NK-92 (cell line): Measurements from ENCODE around the gene ACER3.
"Not testable (repeated sequence)": the region's sequence is repeated elsewhere in the genome, so short reads cannot be mapped to it uniquely, and the experiment has no call there.

Experiments
- DNase-seq: peaks from one replicate; lab custom pipeline; 2025; ENCODE audit not compliant: unreplicated experiment; lab: John Stamatoyannopoulos, UW

ACER3 gene

GRCh38 chr11:76836613-76837291 lies 24.0 kb upstream of the ACER3 start:
- DNase-seq = no peak

GRCh38 chr11:76837696-76838677 lies 22.7 kb upstream of the ACER3 start:
- DNase-seq = no peak

- DNase-seq = no peak
Observed at GRCh38 chr11:76838678-76839068, 22.0 kb upstream of the ACER3 start.

GRCh38 chr11:76839311-76839710 lies 21.4 kb upstream of the ACER3 start:
- no peak for DNase-seq

GRCh38 chr11:76841923-76842452 lies 18.7 kb upstream of the ACER3 start:
- DNase-seq = no peak

GRCh38 chr11:76843907-76844306 lies 16.8 kb upstream of the ACER3 start:
- DNase-seq = no peak

GRCh38 chr11:76844511-76844910 lies 16.2 kb upstream of the ACER3 start:
- DNase-seq = no peak

- DNase-seq = no peak
Observed at GRCh38 chr11:76845069-76845468, 15.6 kb upstream of the ACER3 start.

GRCh38 chr11:76846441-76846840 lies 14.3 kb upstream of the ACER3 start:
- no peak for DNase-seq

- DNase-seq = no peak
Observed at GRCh38 chr11:76849376-76849775, 11.3 kb upstream of the ACER3 start.

- no peak for DNase-seq
Observed at GRCh38 chr11:76850130-76850529, 10.6 kb upstream of the ACER3 start.

GRCh38 chr11:76850815-76851214 lies 9.9 kb upstream of the ACER3 start:
- DNase-seq = no peak

GRCh38 chr11:76854709-76855108 lies 6.0 kb upstream of the ACER3 start:
- DNase-seq = no peak

GRCh38 chr11:76855670-76856069 lies 5.0 kb upstream of the ACER3 start:
- not testable (repeated sequence) for DNase-seq

GRCh38 chr11:76856106-76856505 lies 4.6 kb upstream of the ACER3 start:
- DNase-seq = no peak

GRCh38 chr11:76856571-76856970 lies 4.1 kb upstream of the ACER3 start:
- DNase-seq = no peak

GRCh38 chr11:76857781-76858410 lies 2.8 kb upstream of the ACER3 start:
- DNase-seq = no peak

- DNase-seq = no peak
Observed at GRCh38 chr11:76859708-76860227, 950 bp upstream of the ACER3 start.

GRCh38 chr11:76861490-76861953 lies 804 bp downstream of the ACER3 start:
- no peak for DNase-seq

- DNase-seq = not testable (repeated sequence)
Observed at GRCh38 chr11:76862794-76863193, 2.1 kb downstream of the ACER3 start.

- no peak for DNase-seq
Observed at GRCh38 chr11:76863196-76863777, 2.6 kb downstream of the ACER3 start.
